H7 (cell line): ENCODE results near the gene FBXL4. TPM values are rescaled to one million over a fixed set of nuclear protein-coding genes. Genes with fewer than 3 reads are reported as not detected.
"Not testable (repeated sequence)": the region's sequence is repeated elsewhere in the genome, so short reads cannot be mapped to it uniquely, and the experiment has no call there.

ENCODE experiments used
- DNase-seq: peaks from one replicate; pipeline ENCODE4 v3.0.0; 2012
- H3K27me3 ChIP-seq: 2 replicates; pipeline ENCODE4 v1.6.0; 2011; ENCODE audit warnings: mild to moderate bottlenecking, low read length; ENCODE audit not compliant: control insufficient read depth, insufficient read depth
- H3K36me3 ChIP-seq: replicated peaks from 2 replicates; pipeline ENCODE4 v1.5.1; 2011; ENCODE audit warnings: low read length; ENCODE audit not compliant: control insufficient read depth, insufficient read depth
- H3K4me3 ChIP-seq: 2 replicates; pipeline ENCODE4 v1.5.1; 2011; ENCODE audit warnings: low read depth, mild to moderate bottlenecking, control low read depth, low read length, moderate library complexity; ENCODE audit not compliant: insufficient read depth
- total RNA-seq: library from RNA; depleted of rRNA; stranded (reverse); fragments of >200 nt; shearing (Covaris generic); gene quantifications from 2 replicates; pipeline ENCODE4 v1.2.3, GENCODE V29; 2014

Gene FBXL4
- total RNA-seq, 1 experiment from 2014 or later, result 11.1 TPM

GRCh38 chr6:98931696-98932095 is 16.1 kb downstream of the FBXL4 start:
- Histone ChIP-seq H3K36me3 (no peaks in the 10 kb centered on the region), H3K27me3 (no peaks in the 10 kb centered on the region), H3K4me3 (no peak overlapping the region)
- no peak for DNase-seq

- H3K36me3 ChIP-seq, result no peaks in the 10 kb centered on the region
- no peak overlapping the region for H3K4me3 ChIP-seq
- H3K27me3 ChIP-seq, result no peaks in the 10 kb centered on the region
- DNase-seq, result no peak
These were observed 18.2 kb downstream of the FBXL4 start for GRCh38 chr6:98929498-98930060.

- Histone ChIP-seq H3K36me3 (no peaks in the 10 kb centered on the region), H3K4me3 (no peak overlapping the region), H3K27me3 (no peaks in the 10 kb centered on the region)
- no peak for DNase-seq
These were observed 19.1 kb downstream of the FBXL4 start for GRCh38 chr6:98928688-98929087.

- H3K36me3 ChIP-seq, result no peaks in the 10 kb centered on the region
These were observed 20.2 kb downstream of the FBXL4 start for GRCh38 chr6:98927534-98927933.

GRCh38 chr6:98925831-98926230 is 21.9 kb downstream of the FBXL4 start:
- DNase-seq, result no peak
- Histone ChIP-seq H3K27me3 (no peaks in the 10 kb centered on the region), H3K36me3 (no peaks in the 10 kb centered on the region), H3K4me3 (no peak overlapping the region)

More at GRCh38 chr6:98927534-98927933, 20.2 kb downstream of the FBXL4 start:
- no peak for DNase-seq
- no peak overlapping the region for H3K4me3 ChIP-seq
- H3K27me3 ChIP-seq, result no peaks in the 10 kb centered on the region

- Histone ChIP-seq H3K4me3 (no peak overlapping the region), H3K36me3 (no peaks in the 10 kb centered on the region), H3K27me3 (no peaks in the 10 kb centered on the region)
- no peak for DNase-seq
These were observed 23.1 kb downstream of the FBXL4 start for GRCh38 chr6:98924647-98925046.

- no peak for DNase-seq
These were observed 26.8 kb downstream of the FBXL4 start for GRCh38 chr6:98920904-98921431.

GRCh38 chr6:98910946-98911345 is 36.8 kb downstream of the FBXL4 start:
- H3K36me3 ChIP-seq, H3K27me3 ChIP-seq, H3K4me3 ChIP-seq, DNase-seq: not testable (repeated sequence)

More at GRCh38 chr6:98920904-98921431, 26.8 kb downstream of the FBXL4 start:
- no peaks in the 10 kb centered on the region for H3K27me3 ChIP-seq
- H3K4me3 ChIP-seq, result no peak overlapping the region
- H3K36me3 ChIP-seq, result no peaks in the 10 kb centered on the region

- H3K4me3 ChIP-seq, result no peak overlapping the region
- no peaks in the 10 kb centered on the region for H3K27me3 ChIP-seq
- no peak for DNase-seq
- no peaks in the 10 kb centered on the region for H3K36me3 ChIP-seq
These were observed 38.5 kb downstream of the FBXL4 start for GRCh38 chr6:98909236-98909635.

GRCh38 chr6:98906342-98906741 is 41.4 kb downstream of the FBXL4 start:
- H3K36me3 ChIP-seq, H3K4me3 ChIP-seq, DNase-seq, H3K27me3 ChIP-seq: not testable (repeated sequence)

GRCh38 chr6:98905759-98906158 is 42.0 kb downstream of the FBXL4 start:
- no peaks in the 10 kb centered on the region for H3K27me3 ChIP-seq
- no peaks in the 10 kb centered on the region for H3K36me3 ChIP-seq
- DNase-seq, result no peak
- H3K4me3 ChIP-seq, result no peak overlapping the region

- H3K27me3 ChIP-seq, result no peaks in the 10 kb centered on the region
- H3K36me3 ChIP-seq, result no peaks in the 10 kb centered on the region
- no peak overlapping the region for H3K4me3 ChIP-seq
- DNase-seq, result no peak
These were observed 43.6 kb downstream of the FBXL4 start for GRCh38 chr6:98904096-98904495.

GRCh38 chr6:98900706-98901105 is 47.0 kb downstream of the FBXL4 start:
- Histone ChIP-seq H3K27me3 (no peaks in the 10 kb centered on the region), H3K36me3 (no peaks in the 10 kb centered on the region), H3K4me3 (no peak overlapping the region)
- no peak for DNase-seq

GRCh38 chr6:98894810-98895209 is 52.9 kb downstream of the FBXL4 start:
- Histone ChIP-seq H3K27me3 (no peaks in the 10 kb centered on the region), H3K4me3 (no peak overlapping the region), H3K36me3 (no peaks in the 10 kb centered on the region)
- DNase-seq, result no peak

GRCh38 chr6:98887650-98888049 is 60.1 kb downstream of the FBXL4 start:
- no peak overlapping the region for H3K4me3 ChIP-seq
- DNase-seq, result no peak

GRCh38 chr6:98885330-98885729 is 62.4 kb downstream of the FBXL4 start:
- H3K36me3 ChIP-seq, result no peaks in the 10 kb centered on the region
- H3K27me3 ChIP-seq, result no peaks in the 10 kb centered on the region
- DNase-seq, result no peak
- H3K4me3 ChIP-seq, result no peak overlapping the region

More at GRCh38 chr6:98887650-98888049, 60.1 kb downstream of the FBXL4 start:
- no peaks in the 10 kb centered on the region for H3K27me3 ChIP-seq
- H3K36me3 ChIP-seq, result no peaks in the 10 kb centered on the region
